Endothelial cell of umbilical vein (primary cell): ENCODE measurements around the gene PABPN1.

Experiments
- JUN ChIP-seq: IDR thresholded peaks from 2 replicates; pipeline ENCODE4 v1.6.1; 2011; ENCODE audit warnings: borderline replicate concordance, low read depth; ENCODE audit not compliant: insufficient read length, insufficient read depth
- POLR2A ChIP-seq: IDR thresholded peaks from 2 replicates; pipeline ENCODE4 v1.6.1; 2012; ENCODE audit warnings: low read depth, mild to moderate bottlenecking, control low read depth, low read length
- POLR2AphosphoS5 ChIP-seq: IDR thresholded peaks from 2 replicates; pipeline ENCODE4 v1.6.1; 2012; ENCODE audit warnings: low read depth, mild to moderate bottlenecking, control low read depth, low read length, moderate library complexity; ENCODE audit not compliant: insufficient read depth
- TF ChIP-seq, protein P1 (sequence below), 2 donors: IDR thresholded peaks; 1 replicate in 1 of 2; 2 replicates in 1 of 2; pipeline ENCODE4 v1.5.1; 2011; ENCODE audit warnings: low read length in 2 of 2, mild to moderate bottlenecking in 2 of 2, moderate library complexity in 2 of 2, control low read depth in 1 of 2, inconsistent platforms in 1 of 2, low read depth in 1 of 2; ENCODE audit not compliant: insufficient read depth in 1 of 2; ENCODE audit errors: extremely low read depth in 1 of 2

GRCh38 chr14:23345987-23346692, 24.9 kb downstream of the PABPN1 start:
- TF ChIP-seq, protein P1, sequence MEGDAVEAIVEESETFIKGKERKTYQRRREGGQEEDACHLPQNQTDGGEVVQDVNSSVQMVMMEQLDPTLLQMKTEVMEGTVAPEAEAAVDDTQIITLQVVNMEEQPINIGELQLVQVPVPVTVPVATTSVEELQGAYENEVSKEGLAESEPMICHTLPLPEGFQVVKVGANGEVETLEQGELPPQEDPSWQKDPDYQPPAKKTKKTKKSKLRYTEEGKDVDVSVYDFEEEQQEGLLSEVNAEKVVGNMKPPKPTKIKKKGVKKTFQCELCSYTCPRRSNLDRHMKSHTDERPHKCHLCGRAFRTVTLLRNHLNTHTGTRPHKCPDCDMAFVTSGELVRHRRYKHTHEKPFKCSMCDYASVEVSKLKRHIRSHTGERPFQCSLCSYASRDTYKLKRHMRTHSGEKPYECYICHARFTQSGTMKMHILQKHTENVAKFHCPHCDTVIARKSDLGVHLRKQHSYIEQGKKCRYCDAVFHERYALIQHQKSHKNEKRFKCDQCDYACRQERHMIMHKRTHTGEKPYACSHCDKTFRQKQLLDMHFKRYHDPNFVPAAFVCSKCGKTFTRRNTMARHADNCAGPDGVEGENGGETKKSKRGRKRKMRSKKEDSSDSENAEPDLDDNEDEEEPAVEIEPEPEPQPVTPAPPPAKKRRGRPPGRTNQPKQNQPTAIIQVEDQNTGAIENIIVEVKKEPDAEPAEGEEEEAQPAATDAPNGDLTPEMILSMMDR (IDR thresholded peaks at IDR 0.05; ENCODE audit: extremely low read depth in 1 of 2, insufficient read depth in 1 of 2, low read depth in 1 of 2, low read length in 2 of 2), result no peak
- TF ChIP-seq POLR2AphosphoS5, result no peak
- TF ChIP-seq POLR2A, result no peak
- no peak for TF ChIP-seq JUN
